WTC11 (cell line): ENCODE data around the gene STK17A. TPM values are rescaled to one million over a fixed set of nuclear protein-coding genes. Genes with fewer than 3 reads are reported as not detected.

Experiments
- ATAC-seq: fragments of 200-7000 bp; cut with Tn5 transposase; 2 replicates; pipeline ENCODE4 v1.10.0; 2021; ENCODE audit warnings: mild to moderate bottlenecking, moderate library complexity
- CTCF ChIA-PET: fragments of 300-600 bp; sonication (Branson Sonifier 250); formaldehyde crosslinking; loops from one replicate; lab custom pipeline; 2021; ENCODE audit warnings: antibody characterized with exemption; lab: Charles Lee
- POLR2A ChIA-PET: fragments of 350-600 bp; sonication (Branson Sonifier 250); formaldehyde crosslinking; loops from one replicate; lab custom pipeline; 2021; ENCODE audit warnings: antibody characterized with exemption; lab: Charles Lee
- DNase-seq: peaks from one replicate; pipeline ENCODE4 v3.0.0; 2021; ENCODE audit warnings: low spot score
- H3K27ac Mint-ChIP-seq: 2 replicates; pipeline ENCODE4 v1.8.0; 2021; ENCODE audit warnings: mixed read lengths
- H3K27me3 Mint-ChIP-seq: 2 replicates; pipeline ENCODE4 v1.8.0; 2021; ENCODE audit warnings: low read depth, mild to moderate bottlenecking, moderate library complexity, mixed read lengths
- H3K36me3 Mint-ChIP-seq: 2 replicates; pipeline ENCODE4 v1.8.0; 2021; ENCODE audit warnings: mixed read lengths
- H3K4me1 Mint-ChIP-seq: 2 replicates; pipeline ENCODE4 v1.8.0; 2022; ENCODE audit warnings: mixed read lengths
- H3K4me3 Mint-ChIP-seq: 2 replicates; pipeline ENCODE4 v1.8.0; 2021; ENCODE audit warnings: mild to moderate bottlenecking, moderate library complexity, mixed read lengths
- H3K9me3 Mint-ChIP-seq: 2 replicates; pipeline ENCODE4 v1.8.0; 2021; ENCODE audit warnings: mixed read lengths
- ELF4 ChIP-seq: sonication (generic); formaldehyde crosslinking; IDR thresholded peaks from 2 replicates; pipeline ENCODE4 v1.8.1; 2022; ENCODE audit warnings: low read depth, mild to moderate bottlenecking, moderate library complexity, missing genetic modification reagents
- FOXP1 ChIP-seq: sonication (generic); formaldehyde crosslinking; IDR thresholded peaks from 2 replicates; pipeline ENCODE4 v1.8.0; 2022; ENCODE audit warnings: missing genetic modification reagents, mild to moderate bottlenecking, moderate library complexity, borderline replicate concordance
- GABPB1 ChIP-seq: sonication (generic); formaldehyde crosslinking; IDR thresholded peaks from 2 replicates; pipeline ENCODE4 v1.8.1; 2023; ENCODE audit warnings: mild to moderate bottlenecking, missing genetic modification reagents
- NFYB ChIP-seq: sonication (generic); formaldehyde crosslinking; conservative IDR thresholded peaks from 2 replicates; pipeline ENCODE4 v1.8.0; 2022; ENCODE audit warnings: low read depth, missing genetic modification reagents
- NR3C1 ChIP-seq: sonication (generic); formaldehyde crosslinking; conservative IDR thresholded peaks from 2 replicates; pipeline ENCODE4 v1.8.1; 2023; ENCODE audit warnings: low read depth, mild to moderate bottlenecking, missing genetic modification reagents
- RELA ChIP-seq: sonication (generic); formaldehyde crosslinking; IDR thresholded peaks from 2 replicates; pipeline ENCODE4 v1.8.1; 2022; ENCODE audit warnings: missing genetic modification reagents, mild to moderate bottlenecking, borderline replicate concordance
- TEAD4 ChIP-seq: sonication (generic); formaldehyde crosslinking; IDR thresholded peaks from 2 replicates; pipeline ENCODE4 v1.8.0; 2022; ENCODE audit warnings: mild to moderate bottlenecking, missing genetic modification reagents
- TP53 ChIP-seq: sonication (generic); formaldehyde crosslinking; IDR thresholded peaks from 2 replicates; pipeline ENCODE4 v1.8.1; 2023; ENCODE audit warnings: mild to moderate bottlenecking, missing genetic modification reagents
- ZBTB21 ChIP-seq: sonication (generic); formaldehyde crosslinking; IDR thresholded peaks from 2 replicates; pipeline ENCODE4 v1.8.1; 2023; ENCODE audit warnings: mild to moderate bottlenecking, missing genetic modification reagents, borderline replicate concordance
- ZNF396 ChIP-seq: fragments of 250-450 bp; sonication (Bioruptor Pico); IDR thresholded peaks from 2 replicates; pipeline ENCODE4 v1.8.0; 2021; ENCODE audit warnings: mild to moderate bottlenecking, moderate library complexity, borderline replicate concordance
- ZNF423 ChIP-seq: fragments of 250-450 bp; sonication (Bioruptor Pico); IDR thresholded peaks from 2 replicates; pipeline ENCODE4 v2.1.2; 2022; ENCODE audit warnings: mild to moderate bottlenecking, moderate library complexity
- total RNA-seq: library from RNA; stranded (reverse); gene quantifications from 3 replicates; pipeline ENCODE4 v1.2.3, GENCODE V29; 2021
- TF ChIP-seq, protein P1 (sequence below): sonication (generic); formaldehyde crosslinking; IDR thresholded peaks from 2 replicates; pipeline ENCODE4 v1.8.1; 2023; ENCODE audit warnings: mild to moderate bottlenecking, missing genetic modification reagents
- TF ChIP-seq, protein P2 (sequence below): sonication (generic); formaldehyde crosslinking; IDR thresholded peaks from 2 replicates; pipeline ENCODE4 v1.8.1; 2023; ENCODE audit warnings: mild to moderate bottlenecking, missing genetic modification reagents, borderline replicate concordance
- TF ChIP-seq, protein P3 (sequence below): sonication (generic); formaldehyde crosslinking; IDR thresholded peaks from 2 replicates; pipeline ENCODE4 v1.8.1; 2023; ENCODE audit warnings: mild to moderate bottlenecking, missing genetic modification reagents
- TF ChIP-seq, protein P4 (sequence below): fragments of 250-450 bp; sonication (Bioruptor Pico); conservative IDR thresholded peaks from 2 replicates; pipeline ENCODE4 v1.9.0; 2021; ENCODE audit warnings: mild to moderate bottlenecking
- TF ChIP-seq, protein P5 (sequence below): sonication (generic); formaldehyde crosslinking; IDR thresholded peaks from 2 replicates; pipeline ENCODE4 v1.8.1; 2022; ENCODE audit warnings: missing genetic modification reagents, borderline replicate concordance
- TF ChIP-seq, protein P6 (sequence below): sonication (generic); formaldehyde crosslinking; IDR thresholded peaks from 2 replicates; pipeline ENCODE4 v1.8.1; 2023; ENCODE audit warnings: mild to moderate bottlenecking, missing genetic modification reagents, moderate library complexity
- TF ChIP-seq, protein P7 (sequence below): fragments of 250-450 bp; sonication (Bioruptor Pico); IDR thresholded peaks from 2 replicates; pipeline ENCODE4 v1.8.0; 2021; ENCODE audit warnings: mild to moderate bottlenecking

STK17A gene
- total RNA-seq, 1 experiment from 2014 or later = 17.6 TPM

DNA sequence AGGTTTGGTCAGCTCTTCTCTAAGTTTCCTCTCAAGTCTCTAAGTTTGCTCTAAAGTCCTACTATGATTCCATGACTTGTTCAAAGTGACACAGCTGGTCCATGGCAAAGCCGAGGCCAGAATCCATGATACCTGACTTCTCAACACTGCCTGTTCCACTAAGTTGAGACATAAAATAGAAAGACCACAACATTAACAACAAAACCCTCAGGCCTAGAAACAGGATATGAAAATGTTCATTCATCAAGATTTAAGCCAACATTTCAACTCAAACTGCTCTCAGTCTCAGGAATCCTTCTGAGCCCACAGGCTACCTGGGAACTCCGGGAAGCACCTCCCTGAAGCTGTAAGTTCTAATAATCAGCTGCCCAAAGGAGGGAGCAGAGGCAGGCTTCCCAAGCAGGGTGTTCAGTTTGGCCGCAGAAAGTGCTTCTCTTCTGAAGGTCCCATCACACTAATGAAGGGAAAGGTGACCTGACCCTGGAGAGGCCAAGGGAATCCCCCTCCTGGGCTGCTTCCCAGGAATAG is 62.9 kb downstream of the STK17A start (continued):
- TF ChIP-seq, protein P1, sequence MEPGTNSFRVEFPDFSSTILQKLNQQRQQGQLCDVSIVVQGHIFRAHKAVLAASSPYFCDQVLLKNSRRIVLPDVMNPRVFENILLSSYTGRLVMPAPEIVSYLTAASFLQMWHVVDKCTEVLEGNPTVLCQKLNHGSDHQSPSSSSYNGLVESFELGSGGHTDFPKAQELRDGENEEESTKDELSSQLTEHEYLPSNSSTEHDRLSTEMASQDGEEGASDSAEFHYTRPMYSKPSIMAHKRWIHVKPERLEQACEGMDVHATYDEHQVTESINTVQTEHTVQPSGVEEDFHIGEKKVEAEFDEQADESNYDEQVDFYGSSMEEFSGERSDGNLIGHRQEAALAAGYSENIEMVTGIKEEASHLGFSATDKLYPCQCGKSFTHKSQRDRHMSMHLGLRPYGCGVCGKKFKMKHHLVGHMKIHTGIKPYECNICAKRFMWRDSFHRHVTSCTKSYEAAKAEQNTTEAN (CRISPR knock-in tag) = no peak
- TF ChIP-seq ZNF423 (CRISPR knock-in tag) = no peak
- TF ChIP-seq ZBTB21 = no peak
- TF ChIP-seq ZNF396 (CRISPR knock-in tag) = no peak

DNA sequence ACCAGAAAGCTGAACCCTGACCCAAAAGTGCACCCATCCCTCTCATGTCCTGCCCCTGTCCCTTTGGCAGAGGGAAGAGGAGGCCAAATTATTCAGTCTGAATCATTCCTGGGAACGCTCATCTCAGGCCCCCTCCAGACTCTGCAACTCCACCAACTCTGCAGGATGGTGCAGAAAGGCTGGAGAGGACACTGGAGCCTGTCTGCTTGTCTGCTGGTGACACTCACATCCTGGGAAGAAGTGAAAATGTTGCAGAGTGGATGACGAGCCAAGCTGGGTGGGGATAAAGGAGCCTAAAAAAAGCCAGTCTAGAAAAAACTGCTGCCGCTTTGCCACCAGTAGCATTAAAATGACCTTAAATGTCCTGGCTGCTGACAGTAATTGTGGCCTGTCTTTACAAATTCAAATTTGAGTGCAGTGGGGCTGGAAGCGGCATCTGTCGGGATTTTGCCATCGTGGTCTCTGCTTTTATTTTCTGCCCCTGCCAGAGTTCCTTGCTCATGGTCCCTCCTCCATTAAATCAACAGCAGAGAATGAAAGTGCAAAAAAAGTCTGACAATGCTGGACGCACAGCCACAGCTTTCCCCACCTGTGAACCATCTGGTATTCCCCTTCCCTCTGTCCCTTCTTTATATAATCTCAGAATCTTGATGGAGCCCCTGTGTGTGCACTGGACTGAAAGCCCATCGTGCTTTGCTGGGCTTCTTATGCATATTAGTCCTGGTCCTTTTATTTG is 63.9 kb downstream of the STK17A start:
- Mint-ChIP-seq H3K9me3 (no peaks in the 10 kb centered on the region), H3K27me3 (no peaks in the 10 kb centered on the region), H3K27ac (peak overlapping the region; percentile 98), H3K4me3 (peak overlapping the region; percentile 18), H3K4me1 (peaks cover 66% of the 10 kb centered on the region), H3K36me3 (peaks cover 28% of the 10 kb centered on the region)
- peak; percentile 4; the same call in 1 of the 2 replicates for ATAC-seq
- DNase-seq = no peak
- POLR2A ChIA-PET = no interaction called here
- CTCF ChIA-PET = interaction anchor here (1.6 to 5.1 kb wide), 2 partner anchors 22 to 64 kb away, joined by 5 to 33 read pairs; partner anchors contain the start of gene STK17A
- TF ChIP-seq GABPB1 = no peak
- TF ChIP-seq, protein P2, sequence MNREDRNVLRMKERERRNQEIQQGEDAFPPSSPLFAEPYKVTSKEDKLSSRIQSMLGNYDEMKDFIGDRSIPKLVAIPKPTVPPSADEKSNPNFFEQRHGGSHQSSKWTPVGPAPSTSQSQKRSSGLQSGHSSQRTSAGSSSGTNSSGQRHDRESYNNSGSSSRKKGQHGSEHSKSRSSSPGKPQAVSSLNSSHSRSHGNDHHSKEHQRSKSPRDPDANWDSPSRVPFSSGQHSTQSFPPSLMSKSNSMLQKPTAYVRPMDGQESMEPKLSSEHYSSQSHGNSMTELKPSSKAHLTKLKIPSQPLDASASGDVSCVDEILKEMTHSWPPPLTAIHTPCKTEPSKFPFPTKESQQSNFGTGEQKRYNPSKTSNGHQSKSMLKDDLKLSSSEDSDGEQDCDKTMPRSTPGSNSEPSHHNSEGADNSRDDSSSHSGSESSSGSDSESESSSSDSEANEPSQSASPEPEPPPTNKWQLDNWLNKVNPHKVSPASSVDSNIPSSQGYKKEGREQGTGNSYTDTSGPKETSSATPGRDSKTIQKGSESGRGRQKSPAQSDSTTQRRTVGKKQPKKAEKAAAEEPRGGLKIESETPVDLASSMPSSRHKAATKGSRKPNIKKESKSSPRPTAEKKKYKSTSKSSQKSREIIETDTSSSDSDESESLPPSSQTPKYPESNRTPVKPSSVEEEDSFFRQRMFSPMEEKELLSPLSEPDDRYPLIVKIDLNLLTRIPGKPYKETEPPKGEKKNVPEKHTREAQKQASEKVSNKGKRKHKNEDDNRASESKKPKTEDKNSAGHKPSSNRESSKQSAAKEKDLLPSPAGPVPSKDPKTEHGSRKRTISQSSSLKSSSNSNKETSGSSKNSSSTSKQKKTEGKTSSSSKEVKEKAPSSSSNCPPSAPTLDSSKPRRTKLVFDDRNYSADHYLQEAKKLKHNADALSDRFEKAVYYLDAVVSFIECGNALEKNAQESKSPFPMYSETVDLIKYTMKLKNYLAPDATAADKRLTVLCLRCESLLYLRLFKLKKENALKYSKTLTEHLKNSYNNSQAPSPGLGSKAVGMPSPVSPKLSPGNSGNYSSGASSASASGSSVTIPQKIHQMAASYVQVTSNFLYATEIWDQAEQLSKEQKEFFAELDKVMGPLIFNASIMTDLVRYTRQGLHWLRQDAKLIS (CRISPR knock-in tag) = no peak
- TF ChIP-seq, protein P3, sequence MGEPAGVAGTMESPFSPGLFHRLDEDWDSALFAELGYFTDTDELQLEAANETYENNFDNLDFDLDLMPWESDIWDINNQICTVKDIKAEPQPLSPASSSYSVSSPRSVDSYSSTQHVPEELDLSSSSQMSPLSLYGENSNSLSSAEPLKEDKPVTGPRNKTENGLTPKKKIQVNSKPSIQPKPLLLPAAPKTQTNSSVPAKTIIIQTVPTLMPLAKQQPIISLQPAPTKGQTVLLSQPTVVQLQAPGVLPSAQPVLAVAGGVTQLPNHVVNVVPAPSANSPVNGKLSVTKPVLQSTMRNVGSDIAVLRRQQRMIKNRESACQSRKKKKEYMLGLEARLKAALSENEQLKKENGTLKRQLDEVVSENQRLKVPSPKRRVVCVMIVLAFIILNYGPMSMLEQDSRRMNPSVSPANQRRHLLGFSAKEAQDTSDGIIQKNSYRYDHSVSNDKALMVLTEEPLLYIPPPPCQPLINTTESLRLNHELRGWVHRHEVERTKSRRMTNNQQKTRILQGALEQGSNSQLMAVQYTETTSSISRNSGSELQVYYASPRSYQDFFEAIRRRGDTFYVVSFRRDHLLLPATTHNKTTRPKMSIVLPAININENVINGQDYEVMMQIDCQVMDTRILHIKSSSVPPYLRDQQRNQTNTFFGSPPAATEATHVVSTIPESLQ (CRISPR knock-in tag) = no peak

DNA sequence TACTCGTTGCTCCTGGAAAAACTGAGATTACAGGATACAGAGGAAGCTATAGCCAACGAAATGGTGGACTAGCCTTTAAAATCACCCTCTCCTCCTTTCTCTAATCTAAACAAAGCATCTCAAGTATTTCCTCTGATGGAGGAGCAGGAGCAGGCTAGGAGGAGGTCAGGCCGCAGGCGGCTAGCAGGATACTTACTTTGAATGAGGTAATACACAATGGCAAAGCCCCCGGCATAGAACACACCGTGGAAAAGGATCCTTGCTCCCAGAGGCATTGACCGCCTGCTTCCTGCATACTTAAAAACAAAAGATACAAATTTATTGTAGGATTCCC is 64.4 kb downstream of the STK17A start:
- POLR2A ChIA-PET = no interaction called here
- peak overlapping the region; percentile 98 for H3K27ac Mint-ChIP-seq

More for the DNA sequence above, 64.4 kb downstream of the STK17A start:
- TF ChIP-seq TEAD4 (CRISPR knock-in tag) (no peak), FOXP1 (CRISPR knock-in tag) (no peak), TP53 (CRISPR knock-in tag) (no peak), RELA (CRISPR knock-in tag) (no peak), NFYB (CRISPR knock-in tag) (no peak), NR3C1 (no peak), GABPB1 (no peak), ELF4 (CRISPR knock-in tag) (no peak), ZNF396 (CRISPR knock-in tag) (no peak)
- TF ChIP-seq, protein P4, sequence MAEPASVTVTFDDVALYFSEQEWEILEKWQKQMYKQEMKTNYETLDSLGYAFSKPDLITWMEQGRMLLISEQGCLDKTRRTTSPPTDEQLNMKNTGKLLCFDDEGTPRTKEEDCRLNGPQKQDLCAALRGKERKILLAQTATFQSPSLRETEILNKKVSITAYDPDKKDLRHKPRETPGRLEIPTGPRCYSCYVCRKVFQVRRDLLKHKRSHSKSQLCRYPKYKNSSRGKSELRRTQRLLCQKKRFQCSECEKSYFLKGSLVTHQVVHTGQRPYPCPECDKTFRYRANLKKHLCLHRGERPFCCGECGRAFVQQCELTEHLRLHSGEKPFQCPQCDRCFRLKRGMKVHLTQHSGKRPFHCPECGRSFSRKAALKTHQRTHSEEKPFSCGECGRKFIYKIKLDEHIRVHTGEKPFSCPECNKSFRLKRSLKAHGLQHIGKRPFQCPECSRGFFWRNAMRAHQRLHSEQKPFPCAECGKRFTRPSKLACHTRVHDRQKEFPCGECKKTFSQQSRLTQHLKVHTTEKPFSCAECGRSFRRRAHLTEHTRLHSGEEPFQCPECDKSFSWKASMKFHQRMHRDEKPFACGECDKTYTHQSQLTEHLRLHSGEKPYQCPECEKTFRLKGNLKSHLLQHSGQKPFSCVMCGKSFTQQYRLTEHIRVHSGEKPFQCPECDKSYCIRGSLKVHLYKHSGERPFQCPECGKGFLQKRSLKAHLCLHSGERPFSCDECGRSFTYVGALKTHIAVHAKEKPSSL (CRISPR knock-in tag) = no peak
- TF ChIP-seq, protein P5, sequence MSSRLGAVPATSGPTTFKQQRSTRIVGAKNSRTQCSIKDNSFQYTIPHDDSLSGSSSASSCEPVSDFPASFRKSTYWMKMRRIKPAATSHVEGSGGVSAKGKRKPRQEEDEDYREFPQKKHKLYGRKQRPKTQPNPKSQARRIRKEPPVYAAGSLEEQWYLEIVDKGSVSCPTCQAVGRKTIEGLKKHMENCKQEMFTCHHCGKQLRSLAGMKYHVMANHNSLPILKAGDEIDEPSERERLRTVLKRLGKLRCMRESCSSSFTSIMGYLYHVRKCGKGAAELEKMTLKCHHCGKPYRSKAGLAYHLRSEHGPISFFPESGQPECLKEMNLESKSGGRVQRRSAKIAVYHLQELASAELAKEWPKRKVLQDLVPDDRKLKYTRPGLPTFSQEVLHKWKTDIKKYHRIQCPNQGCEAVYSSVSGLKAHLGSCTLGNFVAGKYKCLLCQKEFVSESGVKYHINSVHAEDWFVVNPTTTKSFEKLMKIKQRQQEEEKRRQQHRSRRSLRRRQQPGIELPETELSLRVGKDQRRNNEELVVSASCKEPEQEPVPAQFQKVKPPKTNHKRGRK (CRISPR knock-in tag) = no peak
- TF ChIP-seq, protein P6, sequence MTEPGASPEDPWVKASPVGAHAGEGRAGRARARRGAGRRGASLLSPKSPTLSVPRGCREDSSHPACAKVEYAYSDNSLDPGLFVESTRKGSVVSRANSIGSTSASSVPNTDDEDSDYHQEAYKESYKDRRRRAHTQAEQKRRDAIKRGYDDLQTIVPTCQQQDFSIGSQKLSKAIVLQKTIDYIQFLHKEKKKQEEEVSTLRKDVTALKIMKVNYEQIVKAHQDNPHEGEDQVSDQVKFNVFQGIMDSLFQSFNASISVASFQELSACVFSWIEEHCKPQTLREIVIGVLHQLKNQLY = no peak
- TF ChIP-seq, protein P7, sequence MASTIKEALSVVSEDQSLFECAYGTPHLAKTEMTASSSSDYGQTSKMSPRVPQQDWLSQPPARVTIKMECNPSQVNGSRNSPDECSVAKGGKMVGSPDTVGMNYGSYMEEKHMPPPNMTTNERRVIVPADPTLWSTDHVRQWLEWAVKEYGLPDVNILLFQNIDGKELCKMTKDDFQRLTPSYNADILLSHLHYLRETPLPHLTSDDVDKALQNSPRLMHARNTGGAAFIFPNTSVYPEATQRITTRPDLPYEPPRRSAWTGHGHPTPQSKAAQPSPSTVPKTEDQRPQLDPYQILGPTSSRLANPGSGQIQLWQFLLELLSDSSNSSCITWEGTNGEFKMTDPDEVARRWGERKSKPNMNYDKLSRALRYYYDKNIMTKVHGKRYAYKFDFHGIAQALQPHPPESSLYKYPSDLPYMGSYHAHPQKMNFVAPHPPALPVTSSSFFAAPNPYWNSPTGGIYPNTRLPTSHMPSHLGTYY = no peak
- TF ChIP-seq, all 79 proteins: peak for 0
- peak; percentile 86 for ATAC-seq
- peaks cover 70% of the 10 kb centered on the region for H3K4me1 Mint-ChIP-seq
- DNase-seq = peak; percentile 47
- H3K36me3 Mint-ChIP-seq = peaks cover 30% of the 10 kb centered on the region
- H3K27me3 Mint-ChIP-seq = no peaks in the 10 kb centered on the region
- H3K4me3 Mint-ChIP-seq = peak overlapping the region; percentile 18
- CTCF ChIA-PET = interaction anchor here (1.6 to 5.1 kb wide), 2 partner anchors 22 to 65 kb away, joined by 5 to 33 read pairs; partner anchors contain the start of gene STK17A
- H3K9me3 Mint-ChIP-seq = no peaks in the 10 kb centered on the region
